Hepatocyte (in vitro differentiated cells): ENCODE measurements around the gene VBP1. TPM values are rescaled to one million over a fixed set of nuclear protein-coding genes. Genes with fewer than 3 reads are reported as not detected.

Source experiments
- DNase-seq: peaks from one replicate; pipeline ENCODE4 v3.0.0-alpha.2; 2016; ENCODE audit warnings: low spot score
- H2AFZ ChIP-seq: fragments of 200-600 bp; sonication (generic); 2 replicates; pipeline ENCODE4 v1.6.0; 2016; ENCODE audit warnings: antibody characterized with exemption, mild to moderate bottlenecking
- H3K27ac ChIP-seq: fragments of 200-600 bp; sonication (generic); 2 replicates; pipeline ENCODE4 v1.5.1; 2016; ENCODE audit warnings: mild to moderate bottlenecking
- H3K27me3 ChIP-seq: fragments of 200-600 bp; sonication (generic); 2 replicates; pipeline ENCODE4 v1.6.1; 2016
- H3K36me3 ChIP-seq: fragments of 200-600 bp; sonication (generic); replicated peaks from 2 replicates; pipeline ENCODE4 v1.5.1; 2016; ENCODE audit warnings: low read depth; ENCODE audit not compliant: insufficient read depth
- H3K4me1 ChIP-seq: fragments of 200-600 bp; sonication (generic); 2 replicates; pipeline ENCODE4 v1.5.1; 2016; ENCODE audit warnings: mild to moderate bottlenecking, moderate library complexity; ENCODE audit not compliant: insufficient read depth
- H3K4me2 ChIP-seq: fragments of 200-600 bp; sonication (generic); 2 replicates; pipeline ENCODE4 v1.6.0; 2016
- H3K4me3 ChIP-seq: fragments of 200-600 bp; sonication (generic); 2 replicates; pipeline ENCODE4 v1.5.1; 2016; ENCODE audit warnings: mild to moderate bottlenecking
- H3K79me2 ChIP-seq: fragments of 200-600 bp; sonication (generic); 2 replicates; pipeline ENCODE4 v1.6.0; 2017; ENCODE audit warnings: mild to moderate bottlenecking
- H3K9me2 ChIP-seq: fragments of 200-600 bp; sonication (generic); replicated peaks from 2 replicates; pipeline ENCODE4 v1.6.0; 2017; ENCODE audit warnings: mild to moderate bottlenecking; ENCODE audit not compliant: insufficient read depth
- H3K9me3 ChIP-seq: fragments of 200-600 bp; sonication (generic); 2 replicates; pipeline ENCODE4 v1.5.1; 2016; ENCODE audit warnings: low read depth, mild to moderate bottlenecking
- H4K20me1 ChIP-seq: fragments of 200-600 bp; sonication (generic); 2 replicates; pipeline ENCODE4 v1.6.0; 2016; ENCODE audit warnings: mild to moderate bottlenecking; ENCODE audit not compliant: insufficient read depth, poor library complexity, severe bottlenecking
- CTCF ChIP-seq: fragments of 200-600 bp; sonication (generic); IDR thresholded peaks from 2 replicates; pipeline ENCODE4 v1.5.1; 2016; ENCODE audit warnings: antibody characterized with exemption, mild to moderate bottlenecking; ENCODE audit not compliant: poor library complexity
- EZH2 ChIP-seq: fragments of 200-600 bp; sonication (generic); IDR thresholded peaks from 2 replicates; pipeline ENCODE4 v1.6.1; 2016; ENCODE audit warnings: antibody characterized with exemption, mild to moderate bottlenecking, borderline replicate concordance
- EZH2phosphoT487 ChIP-seq: fragments of 200-600 bp; sonication (generic); IDR thresholded peaks from one replicate; pipeline ENCODE4 v1.6.1; 2018; ENCODE audit warnings: antibody characterized with exemption, mild to moderate bottlenecking, low read depth, moderate library complexity; ENCODE audit not compliant: unreplicated experiment, severe bottlenecking
- WGBS: methylation state at CpG from one replicate; pipeline ENCODE4 v1.1.6; 2016; ENCODE audit warnings: low lambda C conversion rate; ENCODE audit errors: missing lambda C conversion rate; 5-methylcytosine and 5-hydroxymethylcytosine counted together
- polyA plus RNA-seq: library from polyadenylated mRNA; unstranded; fragments of >200 nt; fragmentation: Nextera tagmentation; extraction: Ambion mirVana; gene quantifications from 2 replicates; pipeline ENCODE4 v1.2.1, GENCODE V29; 2016
- total RNA-seq: library from RNA; depleted of rRNA; stranded (reverse); fragments of >200 nt; gene quantifications from 2 replicates; pipeline ENCODE4 v1.2.3, GENCODE V29; 2014

Gene VBP1
- total and polyA plus RNA-seq, 2 experiments from 2014 or later: 44.7 to 62.8 TPM

DNA sequence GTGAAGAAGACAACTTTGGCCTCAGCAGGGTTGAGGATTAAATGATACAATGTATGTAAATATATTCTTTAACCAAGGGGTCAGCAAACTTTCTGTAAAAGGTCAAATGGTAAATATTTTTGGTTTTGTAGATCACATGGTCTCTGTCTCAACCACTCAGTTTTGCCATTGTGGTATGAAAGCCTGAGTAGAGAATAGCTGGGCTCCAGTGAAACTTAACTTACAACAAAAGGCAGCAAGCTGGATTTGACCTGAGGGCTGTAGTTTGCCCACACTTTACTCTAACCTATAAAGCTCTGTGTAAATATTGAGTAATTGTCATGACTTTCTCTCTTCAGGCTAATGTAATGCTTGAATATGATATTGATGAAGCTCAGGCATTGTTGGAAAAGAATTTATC is 19.6 kb downstream of the VBP1 start:
- H2AFZ ChIP-seq: no peak overlapping the region
- H4K20me1 ChIP-seq: no peaks in the 10 kb centered on the region
- TF ChIP-seq EZH2phosphoT487 (no peak), EZH2 (no peak), CTCF (no peak)
- H3K4me1 ChIP-seq: no peaks in the 10 kb centered on the region
- DNase-seq: no peak
- H3K36me3 ChIP-seq: no peaks in the 10 kb centered on the region
- no peaks in the 10 kb centered on the region for H3K9me3 ChIP-seq
- H3K4me3 ChIP-seq: no peak overlapping the region
- H3K27me3 ChIP-seq: no peaks in the 10 kb centered on the region
- H3K9me2 ChIP-seq: no peaks in the 10 kb centered on the region
- no peak overlapping the region for H3K4me2 ChIP-seq
- H3K27ac ChIP-seq: no peak overlapping the region
- no peaks in the 10 kb centered on the region for H3K79me2 ChIP-seq

GRCh38 chrX:155237719-155238118 is 21.5 kb downstream of the VBP1 start:
- no peak for DNase-seq
- no peak for TF ChIP-seq EZH2phosphoT487

DNA sequence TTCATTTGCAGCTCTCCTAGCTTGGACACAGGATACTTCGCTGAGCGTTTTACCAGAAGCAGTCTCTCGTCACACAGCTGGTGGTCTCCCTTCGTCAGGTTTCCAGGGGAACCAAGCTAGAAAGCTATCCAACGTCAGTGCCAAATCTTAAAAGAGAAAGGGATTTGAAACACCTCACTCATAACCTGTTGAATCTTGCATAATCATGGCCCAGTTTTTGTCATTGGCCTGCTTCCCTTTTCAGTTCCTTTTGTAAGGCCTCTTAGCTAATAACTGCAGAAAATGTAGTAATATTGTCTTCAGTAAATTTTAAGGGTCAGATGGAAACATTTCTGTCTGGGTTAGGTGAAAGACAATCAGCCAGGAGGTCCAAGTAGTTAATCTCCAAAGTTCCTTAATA is 26.0 kb downstream of the VBP1 start:
- Histone ChIP-seq H4K20me1 (no peaks in the 10 kb centered on the region), H3K4me2 (no peak overlapping the region), H3K9me3 (no peaks in the 10 kb centered on the region), H3K9me2 (no peaks in the 10 kb centered on the region), H3K36me3 (no peaks in the 10 kb centered on the region), H2AFZ (no peak overlapping the region), H3K27ac (no peak overlapping the region), H3K79me2 (no peaks in the 10 kb centered on the region), H3K27me3 (no peaks in the 10 kb centered on the region), H3K4me3 (no peak overlapping the region), H3K4me1 (no peaks in the 10 kb centered on the region)
- no peak for DNase-seq
- no peak for TF ChIP-seq CTCF
- no peak for TF ChIP-seq EZH2phosphoT487
- no peak for TF ChIP-seq EZH2
- WGBS: 77% methylated on average over 5 of the region's 5 CpGs

More at GRCh38 chrX:155237719-155238118, 21.5 kb downstream of the VBP1 start:
- Histone ChIP-seq H3K4me1 (no peaks in the 10 kb centered on the region), H3K9me2 (no peaks in the 10 kb centered on the region), H3K9me3 (no peaks in the 10 kb centered on the region), H4K20me1 (no peaks in the 10 kb centered on the region), H3K4me2 (no peak overlapping the region), H2AFZ (no peak overlapping the region), H3K36me3 (no peaks in the 10 kb centered on the region), H3K27me3 (no peaks in the 10 kb centered on the region), H3K79me2 (no peaks in the 10 kb centered on the region), H3K4me3 (no peak overlapping the region), H3K27ac (no peak overlapping the region)
- 82% methylated on average over 5 of the region's 5 CpGs for WGBS

DNA sequence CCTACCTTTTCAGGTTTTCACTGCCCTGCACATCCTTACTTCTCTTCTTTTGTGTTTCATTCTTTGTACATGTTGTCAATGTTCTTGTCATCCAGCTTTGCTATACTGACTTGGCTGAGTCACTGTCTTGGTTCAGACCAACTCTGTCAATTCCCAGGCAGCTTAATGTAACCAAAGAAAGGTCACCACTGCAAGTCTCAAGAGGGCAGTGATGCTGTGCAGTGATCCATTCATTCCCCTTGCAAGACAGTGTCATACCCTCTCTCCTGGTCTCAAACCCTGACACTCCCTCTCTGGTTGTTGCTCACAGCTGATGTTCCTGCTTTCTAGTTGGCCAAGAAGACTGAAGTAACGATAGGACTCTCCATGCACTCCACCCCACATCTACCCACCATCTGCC is 30.5 kb downstream of the VBP1 start:
- no peak for TF ChIP-seq CTCF
- TF ChIP-seq EZH2phosphoT487: no peak
- no peak for TF ChIP-seq EZH2
- Histone ChIP-seq H3K4me3 (no peak overlapping the region), H3K9me2 (no peaks in the 10 kb centered on the region), H3K27me3 (no peaks in the 10 kb centered on the region), H4K20me1 (no peaks in the 10 kb centered on the region), H3K36me3 (no peaks in the 10 kb centered on the region), H3K27ac (no peak overlapping the region), H3K4me1 (no peaks in the 10 kb centered on the region), H3K4me2 (no peak overlapping the region), H3K79me2 (no peaks in the 10 kb centered on the region), H3K9me3 (no peaks in the 10 kb centered on the region), H2AFZ (no peak overlapping the region)
- 70% methylated on average over 1 of the region's 1 CpG for WGBS
- DNase-seq: no peak
